HCT116 (cell line): ENCODE results near the gene PEX1. TPM values are rescaled to one million over a fixed set of nuclear protein-coding genes. Genes with fewer than 3 reads are reported as not detected.

Experiments
- ATAC-seq: fragments of 200-7000 bp; cut with Tn5 transposase; 2 replicates; pipeline ENCODE4 v1.9.1; 2020; ENCODE audit warnings: mild to moderate bottlenecking, moderate library complexity
- BruUV-seq: library from RNA; stranded (reverse); fragments of 400-500 nt; replicated peaks from 2 replicates; lab custom pipeline; 2021; lab: Mats Ljungman, UMichigan
- CTCF ChIA-PET: fragments of 300-600 bp; sonication (Branson Sonifier 250); formaldehyde crosslinking; loops from one replicate; lab custom pipeline; 2021; ENCODE audit warnings: antibody characterized with exemption; lab: Charles Lee
- POLR2A ChIA-PET: fragments of 300-600, 350-600 bp; sonication (Branson Sonifier 250); formaldehyde crosslinking; loops from one replicate; lab custom pipeline; 2021; ENCODE audit warnings: antibody characterized with exemption; lab: Charles Lee
- RAD21 ChIA-PET, 2 experiments: fragments of 300-600 bp; sonication (Branson Sonifier 250); formaldehyde crosslinking; loops; one replicate each; lab custom pipeline; 2023; ENCODE audit warnings: low total read pairs in 2 of 2; ENCODE audit not compliant: uncharacterized antibody in 2 of 2, unreplicated experiment in 2 of 2, low non-redundant PET in 1 of 2; lab: Charles Lee
- DNase-seq: peaks from one replicate; pipeline ENCODE4 v3.0.0-alpha.2; 2010; ENCODE audit warnings: low read depth, low spot score
- H2AFZ ChIP-seq: fragments of 200-600 bp; shearing (Covaris generic), sonication (generic); 2 replicates; pipeline ENCODE4 v1.6.1; 2017; ENCODE audit warnings: low read depth, mixed run types, mixed read lengths, antibody characterized with exemption, low read length; ENCODE audit not compliant: poor library complexity, severe bottlenecking
- H3K27ac ChIP-seq: 2 replicates; pipeline ENCODE4 v1.5.1; 2012; ENCODE audit warnings: low read depth, low read length
- H3K27me3 ChIP-seq: fragments of 200-600 bp; sonication (generic); 2 replicates; pipeline ENCODE4 v1.6.1; 2016; ENCODE audit warnings: mixed run types, low read length, mixed read lengths; ENCODE audit not compliant: insufficient read depth
- H3K36me3 ChIP-seq, 2 experiments: fragments of 200-500 bp in 1 of 2; fragments of 200-600 bp in 1 of 2; sonication (Bioruptor generic) in 1 of 2; sonication (generic) in 1 of 2; 2 replicates each; pipeline versions ENCODE4 v1.5.1 to v1.6.1; 2014 to 2016; ENCODE audit warnings: low read length in 2 of 2, inconsistent platforms in 1 of 2, mixed read lengths in 1 of 2, mixed run types in 1 of 2; ENCODE audit not compliant: insufficient read depth in 2 of 2, control insufficient read depth in 1 of 2
- H3K4me1 ChIP-seq, 2 experiments: fragments of 200-600 bp in 1 of 2; sonication (generic) in 1 of 2; 2 replicates each; pipeline versions ENCODE4 v1.5.1 to v1.6.1; 2012 to 2017; ENCODE audit warnings: low read length in 2 of 2, inconsistent platforms in 1 of 2, mild to moderate bottlenecking in 1 of 2, mixed read lengths in 1 of 2, mixed run types in 1 of 2, moderate library complexity in 1 of 2; ENCODE audit not compliant: insufficient read depth in 2 of 2, control insufficient read depth in 1 of 2
- H3K4me2 ChIP-seq: fragments of 200-600 bp; sonication (generic); 2 replicates; pipeline ENCODE4 v1.6.1; 2017; ENCODE audit warnings: mixed run types, low read length, mixed read lengths
- H3K4me3 ChIP-seq, 2 experiments: fragments of 200-600 bp in 1 of 2; sonication (generic) in 1 of 2; replicated peaks in 1 of 2; 2 replicates each; pipeline ENCODE4 v1.5.1; 2011 to 2016; ENCODE audit warnings: low read length in 2 of 2, control low read depth in 1 of 2, low read depth in 1 of 2, mild to moderate bottlenecking in 1 of 2, mixed read lengths in 1 of 2, mixed run types in 1 of 2
- H3K79me2 ChIP-seq: fragments of 200-600 bp; sonication (generic); 2 replicates; pipeline ENCODE4 v1.6.1; 2017; ENCODE audit warnings: mild to moderate bottlenecking, mixed run types, low read length, moderate library complexity, mixed read lengths; ENCODE audit not compliant: insufficient read depth
- H3K9ac ChIP-seq: fragments of 200-600 bp; sonication (generic); 2 replicates; pipeline ENCODE4 v1.6.1; 2016; ENCODE audit warnings: low read length, mixed read lengths
- H3K9me2 ChIP-seq: fragments of 200-600 bp; sonication (generic), shearing (Covaris generic); 2 replicates; pipeline ENCODE4 v1.6.1; 2017; ENCODE audit warnings: mixed run types, mild to moderate bottlenecking, moderate library complexity; ENCODE audit not compliant: insufficient read depth
- H3K9me3 ChIP-seq, 2 experiments: fragments of 200-500 bp in 1 of 2; fragments of 200-600 bp in 1 of 2; sonication (Bioruptor generic) in 1 of 2; sonication (generic) in 1 of 2; 2 replicates each; pipeline ENCODE4 v1.6.1; 2014 to 2017; ENCODE audit warnings: low read length in 2 of 2, mixed read lengths in 2 of 2, inconsistent platforms in 1 of 2, low read depth in 1 of 2, mild to moderate bottlenecking in 1 of 2, mixed run types in 1 of 2, moderate library complexity in 1 of 2; ENCODE audit not compliant: control insufficient read depth in 1 of 2, insufficient read depth in 1 of 2
- H4K20me1 ChIP-seq: fragments of 200-600 bp; sonication (generic), shearing (Covaris generic); 2 replicates; pipeline ENCODE4 v1.6.1; 2017; ENCODE audit warnings: mixed run types, mild to moderate bottlenecking, moderate library complexity; ENCODE audit not compliant: insufficient read depth
- ATF3 ChIP-seq: IDR thresholded peaks from 2 replicates; pipeline ENCODE4 v1.6.1; 2012
- CBX3 ChIP-seq: IDR thresholded peaks from 2 replicates; pipeline ENCODE4 v1.6.1; 2012; ENCODE audit warnings: low read depth
- ELF1 ChIP-seq: IDR thresholded peaks from 2 replicates; pipeline ENCODE4 v1.6.1; 2012; ENCODE audit warnings: low read depth, borderline replicate concordance
- EZH2 ChIP-seq: fragments of 200-600 bp; sonication (generic); IDR thresholded peaks from 2 replicates; pipeline ENCODE4 v1.6.1; 2017; ENCODE audit warnings: antibody characterized with exemption, mixed run types
- EZH2phosphoT487 ChIP-seq: fragments of 200-600 bp; IDR thresholded peaks from 2 replicates; pipeline ENCODE4 v1.6.1; 2018; ENCODE audit warnings: antibody characterized with exemption, borderline replicate concordance
- FOSL1 ChIP-seq: IDR thresholded peaks from 2 replicates; pipeline ENCODE4 v1.6.1; 2012; ENCODE audit warnings: low read depth
- MAX ChIP-seq: IDR thresholded peaks from 2 replicates; pipeline ENCODE4 v1.6.1; 2012
- RAD21 ChIP-seq: IDR thresholded peaks from 2 replicates; pipeline ENCODE4 v1.6.1; 2012; ENCODE audit warnings: low read depth, mild to moderate bottlenecking
- SRF ChIP-seq: IDR thresholded peaks from 2 replicates; pipeline ENCODE4 v1.6.1; 2012; ENCODE audit warnings: low read depth
- TCF7L2 ChIP-seq: IDR thresholded peaks from 2 replicates; pipeline ENCODE4 v1.7.0; 2011; ENCODE audit warnings: borderline replicate concordance, inconsistent platforms; ENCODE audit not compliant: insufficient read depth, insufficient read length; ENCODE audit errors: extremely low read depth
- ZBTB33 ChIP-seq: IDR thresholded peaks from 2 replicates; pipeline ENCODE4 v1.6.1; 2011; ENCODE audit warnings: mild to moderate bottlenecking, low read length, moderate library complexity; ENCODE audit not compliant: insufficient replicate concordance; ENCODE audit errors: extremely low read depth
- intact Hi-C: fragments of 100-400 bp; cut with micrococcal nuclease; formaldehyde crosslinking; loops from 2 replicates; pipeline ENCODE4 v1.10.0; 2022
- total RNA-seq: library from RNA; stranded (reverse); gene quantifications from one replicate; pipeline ENCODE4 v1.2.1, GENCODE V29; 2021; ENCODE audit not compliant: unreplicated experiment

The PEX1 gene
- total RNA-seq, 1 experiment from 2014 or later: 13.1 TPM

GRCh38 chr7:92456236-92456635, 72.1 kb downstream of the PEX1 start (continued):
- TF ChIP-seq FOSL1 (no peak), EZH2 (no peak), TCF7L2 (no peak), CBX3 (no peak), SRF (no peak), EZH2phosphoT487 (no peak), ZBTB33 (no peak), MAX (no peak)

- Histone ChIP-seq H3K4me1 (peaks cover 3 to 10% of the 10 kb centered on the region in 2 experiments; a peak in 3 of 4 replicates), H3K9me3 (no peaks in the 10 kb centered on the region), H3K27ac (no peak overlapping the region), H4K20me1 (no peaks in the 10 kb centered on the region), H3K9ac (no peak overlapping the region), H3K4me3 (no peak overlapping the region), H3K9me2 (no peaks in the 10 kb centered on the region), H3K4me2 (no peak overlapping the region), H3K36me3 (peaks cover 33 to 62% of the 10 kb centered on the region in 2 experiments), H2AFZ (no peak overlapping the region), H3K27me3 (no peaks in the 10 kb centered on the region), H3K79me2 (peaks cover 33% of the 10 kb centered on the region)
- ChIA-PET RAD21 (no interaction called here), CTCF (no interaction called here), POLR2A (no interaction called here)
- no peak for ATAC-seq
- intact Hi-C loops: no loop called here
- no TSS peak for BruUV-seq
- TF ChIP-seq RAD21 (no peak), EZH2 (no peak), ELF1 (no peak), ZBTB33 (no peak), ATF3 (no peak), SRF (no peak), FOSL1 (no peak)
- DNase-seq: no peak
Measured at GRCh38 chr7:92451645-92452044, 76.7 kb downstream of the PEX1 start.
